SK-N-SH (cell line): ENCODE measurements around the gene BEST1.

Experiments
- CTCF ChIP-seq: fragments of 200-600 bp; sonication (generic); IDR thresholded peaks from 2 replicates; pipeline ENCODE4 v1.6.1; 2017; ENCODE audit warnings: antibody characterized with exemption, mild to moderate bottlenecking, moderate library complexity
- EP300 ChIP-seq, 2 experiments: IDR thresholded peaks; 2 replicates each; pipeline versions ENCODE4 v1.4.0 to v1.6.1; 2012; ENCODE audit warnings: borderline replicate concordance in 1 of 2, low read depth in 1 of 2, low read length in 1 of 2
- GABPA ChIP-seq: IDR thresholded peaks from 2 replicates; pipeline ENCODE4 v1.4.0; 2012; ENCODE audit warnings: low read depth, mild to moderate bottlenecking
- IRF3 ChIP-seq: fragments of 150-350 bp; IDR thresholded peaks from 2 replicates; pipeline ENCODE4 v1.6.1; 2016; ENCODE audit warnings: mild to moderate bottlenecking, low read depth, low read length
- MAX ChIP-seq: IDR thresholded peaks from 2 replicates; pipeline ENCODE4 v1.4.0; 2012; ENCODE audit warnings: low read depth
- MXI1 ChIP-seq: IDR thresholded peaks from 2 replicates; pipeline ENCODE4 v1.6.1; 2012; ENCODE audit warnings: mild to moderate bottlenecking, low read depth, low read length, improper control_type of control experiment
- NFIC ChIP-seq: IDR thresholded peaks from 2 replicates; pipeline ENCODE4 v1.4.0; 2012; ENCODE audit warnings: borderline replicate concordance
- POLR2AphosphoS5 ChIP-seq: IDR thresholded peaks from 2 replicates; pipeline ENCODE4 v1.6.1; 2012; ENCODE audit warnings: low read depth, low read length
- RAD21 ChIP-seq: IDR thresholded peaks from 2 replicates; pipeline ENCODE4 v1.6.1; 2012; ENCODE audit warnings: mild to moderate bottlenecking, low read length
- RCOR1 ChIP-seq: fragments of 150-350 bp; IDR thresholded peaks from 2 replicates; pipeline ENCODE4 v1.6.1; 2017; ENCODE audit warnings: antibody characterized with exemption, low read length
- REST ChIP-seq: IDR thresholded peaks from 2 replicates; pipeline ENCODE4 v1.6.1; 2012; ENCODE audit warnings: mild to moderate bottlenecking, low read depth, low read length, moderate library complexity
- RFX5 ChIP-seq: IDR thresholded peaks from 2 replicates; pipeline ENCODE4 v1.6.1; 2012; ENCODE audit warnings: mild to moderate bottlenecking, improper control_type of control experiment, low read length
- YY1 ChIP-seq: IDR thresholded peaks from 2 replicates; pipeline ENCODE4 v1.4.0; 2012; ENCODE audit warnings: low read depth, mild to moderate bottlenecking

GRCh38 chr11:61927501-61927900, 22.6 kb upstream of the BEST1 start:
- TF ChIP-seq CTCF (no peak), MAX (no peak), NFIC (no peak), YY1 (no peak), EP300 (IDR thresholded peaks at IDR 0.05; ENCODE audit: borderline replicate concordance in 1 of 2, low read depth in 1 of 2, low read length in 1 of 2) (no peak), REST (no peak), GABPA (no peak), RAD21 (no peak), IRF3 (no peak), RCOR1 (no peak), RFX5 (no peak), MXI1 (no peak), POLR2AphosphoS5 (no peak)
